Retinal pigment epithelial cell (primary cell): ENCODE measurements around the gene C2orf80.

Source experiments
- DNase-seq: peaks from one replicate; pipeline ENCODE4 v3.0.0-alpha.2; 2010; ENCODE audit warnings: low read depth
- H3K4me3 ChIP-seq: 2 replicates; pipeline ENCODE4 v1.5.1; 2011; ENCODE audit warnings: mild to moderate bottlenecking, low read length, control low read depth, moderate library complexity
- CTCF ChIP-seq: conservative IDR thresholded peaks from 2 replicates; pipeline ENCODE4 v1.5.1; 2011; ENCODE audit warnings: low read depth, low read length, control low read depth, inconsistent platforms

The C2orf80 gene

GRCh38 chr2:208163489-208163888 is 26.3 kb downstream of the C2orf80 start, which contains the start of gene CRYGA:
TSS of gene CRYGA (minus strand) at chr2:208163589. CDS start at chr2:208163556, 33 bp downstream.
- no peak for DNase-seq
- no peak for TF ChIP-seq CTCF
- no peak within 1 kb of the TSS for H3K4me3 ChIP-seq

GRCh38 chr2:208156439-208156838 is 33.4 kb downstream of the C2orf80 start:
- TF ChIP-seq CTCF = no peak
- DNase-seq = no peak
- H3K4me3 ChIP-seq = no peak overlapping the region

- no peak for DNase-seq
- H3K4me3 ChIP-seq = no peak overlapping the region
- no peak for TF ChIP-seq CTCF
Measured at GRCh38 chr2:208153156-208153555, 36.7 kb downstream of the C2orf80 start.

GRCh38 chr2:208150956-208151355 is 38.9 kb downstream of the C2orf80 start:
- no peak for DNase-seq
- no peak for TF ChIP-seq CTCF
- no peak overlapping the region for H3K4me3 ChIP-seq

GRCh38 chr2:208150094-208150493 is 39.7 kb downstream of the C2orf80 start:
- H3K4me3 ChIP-seq = no peak overlapping the region
- no peak for TF ChIP-seq CTCF
- DNase-seq = no peak

- no peak for DNase-seq
- H3K4me3 ChIP-seq = no peak overlapping the region
- peak; percentile 52 for TF ChIP-seq CTCF
Measured at GRCh38 chr2:208148803-208149202, 41.0 kb downstream of the C2orf80 start.

- H3K4me3 ChIP-seq = no peak overlapping the region
- DNase-seq = no peak
- TF ChIP-seq CTCF = no peak
Measured at GRCh38 chr2:208147759-208148158, 42.1 kb downstream of the C2orf80 start.
